HepG2 (cell line): ENCODE measurements around the gene RNFT1. TPM values are rescaled to one million over a fixed set of nuclear protein-coding genes. Genes with fewer than 3 reads are reported as not detected.

Experiments
- CCDC6 ChIP-seq: sonication (generic); formaldehyde crosslinking; IDR thresholded peaks from 2 replicates; pipeline ENCODE4 v1.8.1; 2022; ENCODE audit warnings: mild to moderate bottlenecking, missing genetic modification reagents, moderate library complexity
- CEBPG ChIP-seq: IDR thresholded peaks from 2 replicates; pipeline ENCODE4 v1.6.1; 2016
- E2F5 ChIP-seq: sonication (generic); formaldehyde crosslinking; conservative IDR thresholded peaks from 2 replicates; pipeline ENCODE4 v1.4.0; 2020; ENCODE audit warnings: missing genetic modification reagents
- ETV5 ChIP-seq: IDR thresholded peaks from 2 replicates; pipeline ENCODE4 v1.6.1; 2018; ENCODE audit warnings: missing biosample characterization, missing genetic modification reagents, inconsistent platforms, borderline replicate concordance
- JUNB ChIP-seq: sonication (generic); formaldehyde crosslinking; IDR thresholded peaks from 2 replicates; pipeline ENCODE4 v1.8.0; 2022; ENCODE audit warnings: missing genetic modification reagents, mild to moderate bottlenecking, borderline replicate concordance
- KMT2A ChIP-seq: sonication (generic); formaldehyde crosslinking; IDR thresholded peaks from 2 replicates; pipeline ENCODE4 v1.4.0; 2020; ENCODE audit warnings: missing genetic modification reagents
- MIXL1 ChIP-seq: IDR thresholded peaks from 2 replicates; pipeline ENCODE4 v1.6.1; 2016
- PBX3 ChIP-seq: sonication (generic); formaldehyde crosslinking; IDR thresholded peaks from 2 replicates; pipeline ENCODE4 v1.8.1; 2023; ENCODE audit warnings: missing genetic modification reagents, inconsistent platforms, borderline replicate concordance
- SALL2 ChIP-seq: sonication (generic); formaldehyde crosslinking; IDR thresholded peaks from 2 replicates; pipeline ENCODE4 v1.8.1; 2023; ENCODE audit warnings: mild to moderate bottlenecking, missing genetic modification reagents, inconsistent platforms
- SNAI1 ChIP-seq: sonication (generic); formaldehyde crosslinking; IDR thresholded peaks from 2 replicates; pipeline ENCODE4 v1.5.0; 2020; ENCODE audit warnings: mild to moderate bottlenecking, missing genetic modification reagents, borderline replicate concordance
- SP140L ChIP-seq: sonication (generic); formaldehyde crosslinking; IDR thresholded peaks from 2 replicates; pipeline ENCODE4 v1.4.0; 2020; ENCODE audit warnings: missing genetic modification reagents, borderline replicate concordance
- SRSF1 ChIP-seq: fragments of 200-400 bp; formaldehyde crosslinking; optimal IDR thresholded peaks from 2 replicates; pipeline ENCODE3; 2017; ENCODE audit warnings: mild to moderate bottlenecking, low read depth, low read length, moderate library complexity
- ZBTB3 ChIP-seq: sonication (generic); formaldehyde crosslinking; IDR thresholded peaks from 2 replicates; pipeline ENCODE4 v1.4.0; 2020; ENCODE audit warnings: low read depth, mild to moderate bottlenecking, moderate library complexity, missing genetic modification reagents, borderline replicate concordance
- ZBTB33 ChIP-seq: sonication (generic); formaldehyde crosslinking; IDR thresholded peaks from 2 replicates; pipeline ENCODE4 v1.4.0; 2020; ENCODE audit warnings: missing genetic modification reagents
- ZBTB39 ChIP-seq: sonication (generic); formaldehyde crosslinking; IDR thresholded peaks from 2 replicates; pipeline ENCODE4 v1.5.0; 2020; ENCODE audit warnings: missing genetic modification reagents
- ZKSCAN1 ChIP-seq: fragments of 150-350 bp; IDR thresholded peaks from 2 replicates; pipeline ENCODE4 v1.6.1; 2014; ENCODE audit warnings: low read length
- ZMAT3 ChIP-seq: sonication (generic); formaldehyde crosslinking; conservative IDR thresholded peaks from 2 replicates; pipeline ENCODE4 v1.7.0; 2021; ENCODE audit warnings: missing genetic modification reagents
- ZNF263 ChIP-seq: sonication (generic); formaldehyde crosslinking; IDR thresholded peaks from 2 replicates; pipeline ENCODE4 v1.4.0; 2020; ENCODE audit warnings: missing genetic modification reagents
- ZNF264 ChIP-seq: sonication (generic); formaldehyde crosslinking; IDR thresholded peaks from 2 replicates; pipeline ENCODE4 v1.4.0; 2020; ENCODE audit warnings: missing genetic modification reagents
- ZNF614 ChIP-seq: IDR thresholded peaks from 2 replicates; pipeline ENCODE4 v1.6.1; 2018; ENCODE audit warnings: missing biosample characterization, missing genetic modification reagents, inconsistent platforms, borderline replicate concordance
- ZNF772 ChIP-seq: sonication (generic); formaldehyde crosslinking; IDR thresholded peaks from 2 replicates; pipeline ENCODE4 v1.5.0; 2020; ENCODE audit warnings: mild to moderate bottlenecking, missing genetic modification reagents
- ZNF781 ChIP-seq: sonication (generic); formaldehyde crosslinking; IDR thresholded peaks from 2 replicates; pipeline ENCODE4 v1.5.1; 2020; ENCODE audit warnings: borderline replicate concordance, mild to moderate bottlenecking, missing genetic modification reagents; ENCODE audit errors: not compliant biosample characterization
- ZSCAN21 ChIP-seq: sonication (generic); formaldehyde crosslinking; IDR thresholded peaks from 2 replicates; pipeline ENCODE4 v1.8.0; 2022; ENCODE audit warnings: mild to moderate bottlenecking, missing genetic modification reagents, moderate library complexity, borderline replicate concordance
- polyA plus RNA-seq, 8 experiments: library from polyadenylated mRNA; depleted of rRNA in 3 of 8; stranded (reverse) in 7 of 8; unstranded in 1 of 8; fragments of >200 nt; fragmentation: Illumina TruSeq in 4 of 8; extraction: Trizol in 4 of 8; gene quantifications; 2 replicates each; pipeline versions ENCODE4 v1.2.1 to v1.2.3, GENCODE V29; 2011 to 2016; ENCODE audit warnings: low read depth in 4 of 8, missing spikeins in 1 of 8, mixed read lengths in 1 of 8; ENCODE audit not compliant: insufficient read depth in 1 of 8
- total RNA-seq, 5 experiments: library from RNA; depleted of rRNA; stranded (reverse); fragments of >200 nt; fragmentation: Illumina TruSeq; extraction: Trizol; gene quantifications; 2 replicates each; pipeline ENCODE4 v1.2.3, GENCODE V29; 2016; ENCODE audit warnings: low read depth in 1 of 5

RNFT1 gene
- total and polyA plus RNA-seq, 2 of the 13 experiments (the other 11 are each of a cell fraction or from before 2014, with no cell fraction given) = 19.1 to 22.1 TPM

GRCh38 chr17:59964482-59965328 is at the start of gene RNFT1 (continued):
- TF ChIP-seq PBX3 (no peak), ZBTB33 (CRISPR knock-in tag) (0 out of 2 replicates have a peak, but pooled peaks have one; percentile 53), ZBTB3 (CRISPR knock-in tag) (no peak), MIXL1 (CRISPR knock-in tag) (peak; percentile 26; the same call in 1 of the 2 replicates), SRSF1 (no peak), SNAI1 (CRISPR knock-in tag) (no peak; the same call in none of the 2 replicates), KMT2A (CRISPR knock-in tag) (peak; percentile 55; the same call in 1 of the 2 replicates), ZBTB39 (CRISPR knock-in tag) (no peak), ZNF772 (CRISPR knock-in tag) (peak; percentile 75), CCDC6 (CRISPR knock-in tag) (peak; percentile 21; the same call in 1 of the 2 replicates), ZSCAN21 (CRISPR knock-in tag) (no peak), ZKSCAN1 (0 out of 2 replicates have a peak, but pooled peaks have one; percentile 11), ETV5 (no peak), ZNF263 (CRISPR knock-in tag) (no peak), ZMAT3 (CRISPR knock-in tag) (no peak; the same call in 1 of the 2 replicates), SALL2 (CRISPR knock-in tag) (no peak), ZNF614 (CRISPR knock-in tag) (peak; percentile 53; the same call in 1 of the 2 replicates), E2F5 (CRISPR knock-in tag) (peak; percentile 67; the same call in 1 of the 2 replicates), ZNF781 (CRISPR knock-in tag) (peak; percentile 5), SP140L (CRISPR knock-in tag) (no peak), ZNF264 (0 out of 2 replicates have a peak, but pooled peaks have one; percentile 51), CEBPG (CRISPR knock-in tag) (no peak), JUNB (CRISPR knock-in tag) (no peak)
